Thymus (tissue), 11 donors: ENCODE data around the gene MED15. TPM values are rescaled to one million over a fixed set of nuclear protein-coding genes. Genes with fewer than 3 reads are reported as not detected.

Source experiments
- DNase-seq, 9 donors: peaks; one replicate each; pipeline ENCODE4 v3.0.0-alpha.2; 2013; ENCODE audit warnings: low spot score in 9 of 9, low read depth in 6 of 9, missing footprints in 1 of 9
- H3K27ac ChIP-seq, 2 donors: one replicate each; pipeline ENCODE4 v1.5.1; 2013; ENCODE audit warnings: control low read depth in 1 of 2, low read depth in 1 of 2, low read length in 1 of 2, mild to moderate bottlenecking in 1 of 2, moderate library complexity in 1 of 2
- H3K27me3 ChIP-seq, 2 donors: one replicate each; pipeline ENCODE4 v1.5.1; 2013; ENCODE audit warnings: low read length in 1 of 2; ENCODE audit not compliant: control insufficient read depth in 2 of 2, insufficient read depth in 1 of 2
- H3K36me3 ChIP-seq, 2 donors: one replicate each; pipeline ENCODE4 v1.5.1; 2013; ENCODE audit warnings: low read length in 1 of 2, mild to moderate bottlenecking in 1 of 2, moderate library complexity in 1 of 2; ENCODE audit not compliant: control insufficient read depth in 2 of 2, insufficient read depth in 2 of 2
- H3K4me1 ChIP-seq, 2 donors: one replicate each; pipeline ENCODE4 v1.5.1; 2013; ENCODE audit warnings: low read length in 2 of 2; ENCODE audit not compliant: control insufficient read depth in 2 of 2, insufficient read depth in 2 of 2
- H3K4me3 ChIP-seq, 2 donors: one replicate each; pipeline ENCODE4 v1.5.1; 2013; ENCODE audit warnings: low read length in 2 of 2, control low read depth in 1 of 2, mild to moderate bottlenecking in 1 of 2
- H3K9me3 ChIP-seq, 2 donors: one replicate each; pipeline ENCODE4 v1.5.1; 2013; ENCODE audit warnings: low read length in 1 of 2, mild to moderate bottlenecking in 1 of 2; ENCODE audit not compliant: control insufficient read depth in 2 of 2, insufficient read depth in 1 of 2
- WGBS: extraction: QIAGEN DNeasy Blood & Tissue Kit; methylation state at CpG from one replicate; pipeline ENCODE4 v1.1.7; 2013; 5-methylcytosine and 5-hydroxymethylcytosine counted together
- polyA plus RNA-seq: library from polyadenylated mRNA; stranded (reverse); fragments of 200-250 nt; gene quantifications from one replicate; pipeline ENCODE4 v1.2.3, GENCODE V29; 2013
- total RNA-seq: library from RNA; stranded (reverse); fragments of 120-200 nt; gene quantifications from one replicate; pipeline ENCODE4 v1.2.4, GENCODE V29; 2013
- donor health status: healthy.

MED15 gene
- total and polyA plus RNA-seq, 2 donors: 10.7 to 61.6 TPM

GRCh38 chr22:20490183-20490940 is 17.0 kb upstream of the MED15 start:
- H3K27me3 ChIP-seq: peaks cover 9 to 18% of the 10 kb centered on the region in 2 donors
- peaks cover 2 to 15% of the 10 kb centered on the region in 2 donors for H3K4me1 ChIP-seq
- 94% methylated on average over 6 of the region's 6 CpGs for WGBS
- no peak overlapping the region for H3K27ac ChIP-seq
- peak in 1 of 9 donors; percentile 37 for DNase-seq
- no peaks in the 10 kb centered on the region for H3K9me3 ChIP-seq
- no peak overlapping the region for H3K4me3 ChIP-seq
- no peaks in the 10 kb centered on the region for H3K36me3 ChIP-seq

- no peaks in the 10 kb centered on the region for H3K9me3 ChIP-seq
- 97% methylated on average over 1 of the region's 1 CpG for WGBS
- H3K27me3 ChIP-seq: peaks cover 11 to 20% of the 10 kb centered on the region in 2 donors
- no peak for DNase-seq
- H3K4me3 ChIP-seq: no peak overlapping the region
- peaks cover 2 to 16% of the 10 kb centered on the region in 2 donors for H3K4me1 ChIP-seq
- no peak overlapping the region for H3K27ac ChIP-seq
- H3K36me3 ChIP-seq: no peaks in the 10 kb centered on the region
Observed at GRCh38 chr22:20490941-20491307, 16.5 kb upstream of the MED15 start.

GRCh38 chr22:20491346-20491745 is 16.1 kb upstream of the MED15 start:
- Histone ChIP-seq H3K27ac (no peak overlapping the region), H3K4me3 (no peak overlapping the region), H3K27me3 (peaks cover 11 to 21% of the 10 kb centered on the region in 2 donors), H3K4me1 (peaks cover 2 to 20% of the 10 kb centered on the region in 2 donors), H3K36me3 (no peaks in the 10 kb centered on the region), H3K9me3 (no peaks in the 10 kb centered on the region)
- DNase-seq: no peak
- WGBS: 97% methylated on average over 2 of the region's 2 CpGs

GRCh38 chr22:20494978-20495860 is 12.2 kb upstream of the MED15 start, which contains the start of gene KLHL22:
Gene KLHL22 (minus strand): TSS chr22:20495795. CDS start chr22:20489211, 6,584 bp downstream.
- Histone ChIP-seq H3K9me3 (no peaks in the 10 kb centered on the region), H3K27ac (peak within 1 kb of the TSS; percentile 69 to 81), H3K27me3 (peaks cover 11 to 21% of the 10 kb centered on the region in 2 donors), H3K4me1 (peaks cover 4 to 25% of the 10 kb centered on the region in 2 donors), H3K36me3 (no peaks in the 10 kb centered on the region), H3K4me3 (peak within 1 kb of the TSS; percentile 74 to 79)
- WGBS: 2% methylated on average over 108 of the region's 108 CpGs
- peak in 1 of 9 donors; percentile 37 for DNase-seq

GRCh38 chr22:20495861-20496681 is 11.3 kb upstream of the MED15 start:
- 1% methylated on average over 54 of the region's 54 CpGs for WGBS
- Histone ChIP-seq H3K4me1 (peaks cover 2 to 20% of the 10 kb centered on the region in 2 donors), H3K27me3 (peaks cover 11 to 21% of the 10 kb centered on the region in 2 donors), H3K9me3 (no peaks in the 10 kb centered on the region), H3K4me3 (peak overlapping the region; percentile 74 to 79), H3K27ac (peak overlapping the region; percentile 57 to 69), H3K36me3 (no peaks in the 10 kb centered on the region)
- peak in 8 of 9 donors; percentile 58 to 89 (median 77) for DNase-seq

- Histone ChIP-seq H3K36me3 (no peaks in the 10 kb centered on the region), H3K4me3 (no peak overlapping the region), H3K9me3 (no peaks in the 10 kb centered on the region), H3K4me1 (peaks cover 2 to 20% of the 10 kb centered on the region in 2 donors), H3K27me3 (peaks cover 11 to 21% of the 10 kb centered on the region in 2 donors), H3K27ac (no peak overlapping the region)
- no peak for DNase-seq
- WGBS: 98% methylated on average over 3 of the region's 3 CpGs
Observed at GRCh38 chr22:20497426-20497825, 10.0 kb upstream of the MED15 start.

- H3K36me3 ChIP-seq: no peaks in the 10 kb centered on the region
- peaks cover 11 to 17% of the 10 kb centered on the region in 2 donors for H3K27me3 ChIP-seq
- H3K9me3 ChIP-seq: no peaks in the 10 kb centered on the region
- peaks cover 2 to 20% of the 10 kb centered on the region in 2 donors for H3K4me1 ChIP-seq
- H3K4me3 ChIP-seq: no peak overlapping the region
- no peak overlapping the region for H3K27ac ChIP-seq
- DNase-seq: no peak
- 63% methylated on average over 3 of the region's 3 CpGs for WGBS
Observed at GRCh38 chr22:20498913-20499312, 8.5 kb upstream of the MED15 start.

GRCh38 chr22:20499769-20500168 is 7.6 kb upstream of the MED15 start:
- no peaks in the 10 kb centered on the region for H3K9me3 ChIP-seq
- H3K27me3 ChIP-seq: peaks cover 8 to 9% of the 10 kb centered on the region in 2 donors
- no peak overlapping the region for H3K27ac ChIP-seq
- peaks cover 2 to 18% of the 10 kb centered on the region in 2 donors for H3K4me1 ChIP-seq
- DNase-seq: no peak
- H3K4me3 ChIP-seq: no peak overlapping the region
- no peaks in the 10 kb centered on the region for H3K36me3 ChIP-seq
- WGBS: 97% methylated on average over 7 of the region's 7 CpGs
